K562 treated with DMSO at 1 percent for 48 hours (cell line): ENCODE results near the gene UCN. TPM values are rescaled to one million over a fixed set of nuclear protein-coding genes. Genes with fewer than 3 reads are reported as not detected.

ENCODE experiments used
- total RNA-seq: library from RNA; unstranded; fragments of 300-600 nt; gene quantifications from 2 replicates; pipeline ENCODE4 v1.2.3, GENCODE V29; 2022; ENCODE audit warnings: low replicate concordance; ENCODE audit errors: extremely low read depth

The UCN gene, protein sequence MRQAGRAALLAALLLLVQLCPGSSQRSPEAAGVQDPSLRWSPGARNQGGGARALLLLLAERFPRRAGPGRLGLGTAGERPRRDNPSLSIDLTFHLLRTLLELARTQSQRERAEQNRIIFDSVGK
- total RNA-seq, result not detected in 2 replicates

DNA sequence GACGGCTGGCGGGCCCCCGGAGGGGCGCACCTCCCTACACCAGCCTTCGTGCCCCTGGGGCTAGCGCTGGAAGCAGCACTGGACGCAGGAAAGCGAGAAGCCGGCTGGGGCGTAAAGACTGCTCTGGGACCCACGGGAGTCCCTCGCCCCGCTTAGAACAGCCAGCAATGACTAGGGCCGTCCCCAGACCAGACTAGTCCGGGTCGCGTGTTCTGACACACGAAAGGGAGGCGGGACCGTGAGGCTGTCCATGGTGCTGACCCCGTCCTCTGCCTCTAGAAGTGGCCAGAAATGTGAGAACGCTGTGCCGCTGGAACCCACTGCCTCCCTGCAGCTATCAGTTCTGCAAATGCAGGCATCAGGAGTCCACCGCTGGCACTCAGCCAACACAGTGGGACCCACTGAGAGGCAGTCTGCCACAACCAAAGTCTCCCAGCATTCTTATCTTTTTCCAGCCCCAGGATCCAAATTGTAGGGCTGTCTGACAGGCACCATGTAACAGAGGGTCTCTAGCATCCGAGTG is at the start of gene UCN:
Gene UCN (minus strand): TSS at position 87 of the 523 bp plus-strand sequence. CDS start 550 bp downstream, outside the sequence.

DNA sequence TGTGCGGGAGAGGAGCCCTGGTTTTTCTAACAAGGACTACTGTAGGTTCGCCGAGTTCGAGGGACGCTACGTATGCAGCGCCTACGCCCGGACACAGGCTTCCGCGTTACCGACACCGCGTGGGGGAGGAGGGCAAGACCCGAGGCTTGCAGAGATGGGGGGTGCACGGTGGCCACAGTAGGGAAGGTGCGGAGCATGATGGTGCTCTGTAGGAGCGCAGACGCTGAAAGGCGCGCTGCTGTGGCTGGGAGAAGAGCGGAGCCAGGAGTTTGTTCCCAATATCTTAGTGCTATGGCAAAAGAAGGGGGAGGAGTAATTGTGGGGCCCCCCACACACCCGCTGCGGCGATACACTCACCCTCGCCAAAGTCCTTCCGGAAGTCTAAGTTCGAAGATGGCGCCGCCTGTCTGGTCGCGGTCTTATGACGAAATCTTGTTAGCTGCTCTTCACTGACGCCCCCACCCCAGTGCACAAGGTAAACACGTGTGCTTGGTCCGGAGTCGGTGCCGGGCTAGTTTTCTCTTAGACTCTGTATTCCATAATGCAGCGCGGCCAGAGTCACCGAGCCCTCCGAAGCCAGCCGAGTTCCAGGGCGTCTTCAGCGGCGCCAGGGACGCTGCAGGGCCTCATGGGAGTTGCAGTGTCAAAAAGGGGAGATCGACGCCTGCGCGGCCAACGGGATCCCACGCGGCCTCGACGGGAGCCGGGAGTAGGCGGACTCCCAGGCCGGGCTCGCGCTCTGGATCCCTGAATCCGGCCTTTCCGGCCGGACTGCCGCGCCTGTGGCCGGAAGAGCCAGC is 48.3 kb upstream of the UCN start, which contains the start of gene GTF3C2:
Gene GTF3C2 (minus strand): TSS at position 383 of the 800 bp plus-strand sequence. CDS start 13,210 bp downstream, outside the sequence.

DNA sequence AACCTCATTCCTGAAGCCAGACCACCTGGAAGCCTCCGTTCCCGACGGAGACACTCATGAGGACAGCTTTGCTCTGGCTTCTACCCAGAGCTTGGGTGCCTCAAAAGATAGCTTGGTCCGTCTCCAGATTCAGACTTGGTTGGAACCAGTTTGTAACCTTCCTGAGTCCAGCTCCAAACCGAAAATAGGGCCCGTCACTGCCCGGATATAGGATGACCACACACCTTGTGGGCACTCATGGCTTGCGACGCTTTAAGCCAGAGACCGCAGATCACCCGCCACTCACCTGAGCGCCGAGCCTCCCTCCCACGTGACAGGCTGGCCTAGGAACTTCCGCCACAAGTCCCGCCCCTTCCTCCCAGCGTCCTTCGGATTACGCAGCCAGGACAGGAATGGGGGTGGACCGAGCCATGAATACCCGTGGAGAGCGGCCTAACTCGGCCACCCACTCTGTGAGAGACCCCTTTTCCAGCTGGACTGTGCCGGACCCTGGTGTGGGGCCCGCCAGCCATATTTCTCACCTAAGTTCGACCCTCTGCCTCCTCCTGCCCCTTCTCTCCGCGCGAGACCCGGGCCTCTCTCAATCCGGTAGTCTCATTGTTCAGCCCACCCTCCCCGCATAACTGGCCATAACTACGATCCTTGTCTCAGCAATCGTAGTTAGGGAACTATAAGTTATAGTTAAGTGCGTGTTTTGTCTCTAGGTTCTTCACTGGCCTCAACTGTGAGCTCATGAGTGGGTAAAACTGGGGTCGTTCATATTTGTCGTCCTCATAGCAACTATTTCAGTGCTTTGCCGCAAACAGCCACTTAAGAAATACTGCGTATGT is 14.7 kb upstream of the UCN start, which contains the start of gene MPV17:
Gene MPV17 (minus strand): TSS at position 332 of the 830 bp plus-strand sequence. CDS start 580 bp downstream, outside the sequence.

DNA sequence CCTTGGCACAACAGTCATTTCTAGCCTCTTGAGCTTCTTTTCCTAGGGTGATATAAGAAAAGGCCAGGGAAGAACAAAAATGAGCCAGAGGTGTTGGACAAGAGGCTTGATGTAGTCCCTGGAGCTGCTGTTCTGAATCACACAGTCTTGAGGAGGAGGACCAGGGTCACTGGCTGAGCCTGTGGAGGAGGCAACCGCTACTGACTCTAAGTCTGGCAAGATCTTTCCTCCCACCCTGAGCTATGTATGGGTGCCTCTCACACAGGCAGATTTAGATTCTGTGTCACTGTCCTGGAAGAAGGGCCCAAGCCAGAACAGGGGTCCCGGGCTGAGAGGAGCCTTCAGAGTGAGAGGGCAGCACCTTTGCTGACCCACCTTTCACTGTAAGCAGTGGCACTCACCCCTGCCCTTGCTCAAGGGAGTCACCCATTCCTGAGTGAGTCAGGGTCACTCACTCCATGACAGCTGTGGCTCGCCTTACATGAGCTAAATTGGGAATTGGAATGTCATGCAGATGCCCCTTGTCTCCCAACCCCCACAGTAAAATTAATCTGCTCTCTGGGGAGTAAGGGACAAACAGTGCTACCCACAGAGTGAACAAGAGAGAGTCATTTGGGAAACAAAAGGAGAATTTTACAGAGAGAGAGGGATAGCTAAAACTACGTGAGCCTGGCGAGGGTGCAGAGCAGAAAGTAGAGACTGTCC is 26.2 kb downstream of the UCN start, which contains the start of gene TRIM54:
Gene TRIM54 (plus strand): TSS at position 575 of the 705 bp plus-strand sequence. CDS start 303 bp downstream, outside the sequence.

DNA sequence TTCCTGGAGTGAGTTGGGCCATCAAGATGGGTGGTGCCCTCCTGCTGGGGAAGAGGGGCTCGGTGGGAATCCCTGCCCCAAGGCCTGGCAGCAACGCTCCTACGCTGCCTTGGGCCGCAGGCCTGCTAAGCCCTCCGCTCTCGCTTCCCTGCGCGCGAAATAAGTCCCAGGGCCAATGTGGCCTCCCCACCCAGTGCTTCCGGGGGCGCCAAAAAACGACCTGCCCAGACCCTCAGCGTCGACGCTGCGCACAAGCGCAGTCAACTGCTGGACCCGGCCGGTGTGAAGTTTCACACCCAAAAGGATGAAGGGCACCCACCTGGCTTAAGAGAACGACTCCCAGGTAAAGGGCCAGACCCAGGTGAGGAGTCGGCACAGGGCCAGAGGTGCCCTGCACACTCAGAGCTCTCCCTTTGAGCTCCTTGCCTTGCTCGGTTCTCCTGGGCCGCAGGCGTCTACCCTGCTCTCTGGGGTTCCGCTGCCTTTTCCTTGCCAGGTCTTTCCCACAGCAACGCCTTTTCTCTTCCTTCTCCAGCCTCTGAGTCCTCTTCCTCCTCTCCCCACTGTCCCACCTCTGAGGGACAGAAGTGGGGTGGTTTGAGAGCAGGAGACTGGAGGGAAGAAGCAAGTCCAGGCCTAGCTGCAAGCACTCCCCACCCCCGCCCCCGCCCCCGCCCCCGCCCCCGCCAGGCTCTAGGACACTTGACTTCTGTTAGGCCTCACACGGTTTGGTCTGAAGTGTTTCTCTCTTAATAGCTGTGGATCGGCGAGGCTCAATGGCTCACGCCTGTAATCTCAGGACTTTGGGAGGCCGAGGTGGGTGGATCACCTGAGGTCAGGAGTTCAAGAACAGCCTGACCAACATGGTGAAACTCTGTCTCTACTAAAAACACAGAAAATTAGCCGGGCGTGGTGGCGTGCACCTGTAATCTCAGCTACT is 32.8 kb downstream of the UCN start, which contains the start of gene DNAJC5G:
Gene DNAJC5G (plus strand): TSS at position 223 of the 940 bp plus-strand sequence. CDS start 1,296 bp downstream, outside the sequence.

DNA sequence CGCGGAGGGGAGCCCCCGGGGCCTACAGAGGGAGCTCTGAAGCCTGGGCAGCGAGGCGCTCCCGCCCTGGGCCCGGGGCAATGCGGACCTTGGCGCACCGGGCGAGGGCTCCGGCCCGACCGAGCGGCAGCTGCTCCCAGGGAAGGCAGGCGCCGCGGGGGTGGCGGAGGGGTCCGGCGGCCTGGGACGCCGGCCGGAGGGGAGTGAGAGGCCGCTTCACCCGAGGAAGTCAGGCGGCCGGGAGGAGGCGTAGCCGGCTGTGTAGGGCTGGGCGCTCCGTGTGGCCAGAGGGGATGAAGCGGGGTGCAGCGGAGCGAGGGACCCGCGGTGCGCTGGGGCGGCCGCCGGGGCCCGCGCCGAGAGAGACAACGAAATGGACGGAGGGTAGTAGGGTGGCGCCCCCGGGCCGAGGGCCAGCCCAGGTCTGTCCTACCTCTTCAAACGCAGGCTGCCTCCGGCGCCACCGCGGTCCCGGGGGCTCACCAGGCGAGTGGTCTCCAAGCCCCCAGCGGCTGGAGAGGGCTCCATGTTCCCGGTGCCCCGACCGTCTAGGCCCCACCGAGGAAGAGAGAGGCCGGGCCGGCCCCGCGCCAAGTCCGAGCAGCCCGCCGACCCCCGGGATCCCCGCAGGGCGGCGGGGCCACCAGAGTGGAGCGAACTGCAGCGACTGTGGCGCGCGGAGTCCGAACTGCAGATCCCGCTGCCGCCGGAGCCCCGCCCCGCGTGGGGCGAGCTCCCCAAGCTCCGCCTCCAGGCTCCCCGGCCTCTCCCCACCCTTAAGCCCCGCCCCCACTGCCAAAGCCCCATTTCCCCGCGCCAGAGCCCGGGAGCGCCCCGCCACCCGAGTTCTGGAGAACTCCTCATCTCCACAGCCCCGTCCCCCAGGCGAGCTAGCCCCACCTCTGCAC is 45.6 kb downstream of the UCN start, which contains the start of gene SLC30A3:
Gene SLC30A3 (minus strand): TSS at position 669 of the 908 bp plus-strand sequence. CDS start 141 bp downstream, at position 528.

Other genes starting within 250 kb of the UCN start
- not detected in 2 replicates for gene OST4, start 236.8 kb downstream of the UCN start, total RNA-seq
- gene EMILIN1, start 229.8 kb downstream of the UCN start, total RNA-seq, result not detected in 2 replicates
- not detected in 2 replicates for gene KHK, start 221.7 kb downstream of the UCN start, total RNA-seq
- not detected in 2 replicates for gene CGREF1, start 189.3 kb downstream of the UCN start, total RNA-seq
- gene ABHD1, start 184.6 kb downstream of the UCN start, total RNA-seq, result not detected in 2 replicates
- not detected in 2 replicates for gene PREB, start 173.8 kb downstream of the UCN start, total RNA-seq
- not detected in 2 replicates for gene PRR30, start 169.0 kb downstream of the UCN start, total RNA-seq
- gene TCF23, start 159.4 kb downstream of the UCN start, total RNA-seq, result not detected in 2 replicates
- gene ATRAID, start 96.4 kb downstream of the UCN start, total RNA-seq, result not detected in 2 replicates
- gene SLC5A6, start 96.2 kb downstream of the UCN start, total RNA-seq, result not detected in 2 replicates
- gene CAD, start 91.1 kb downstream of the UCN start, total RNA-seq, result not detected in 2 replicates
- not detected in 2 replicates for gene SLC30A3, start 45.4 kb downstream of the UCN start, total RNA-seq
- gene DNAJC5G, start 33.0 kb downstream of the UCN start, total RNA-seq, result not detected in 2 replicates
- not detected in 2 replicates for gene TRIM54, start 26.0 kb downstream of the UCN start, total RNA-seq
- not detected in 2 replicates for gene MPV17, start 14.7 kb upstream of the UCN start, total RNA-seq
- gene GTF3C2, start 48.3 kb upstream of the UCN start, total RNA-seq, result not detected in 2 replicates
- not detected in 2 replicates for gene EIF2B4, start 61.9 kb upstream of the UCN start, total RNA-seq
- gene SNX17, start 62.2 kb upstream of the UCN start, total RNA-seq, result not detected in 2 replicates
- not detected in 2 replicates for gene ZNF513, start 72.3 kb upstream of the UCN start, total RNA-seq
- not detected in 2 replicates for gene PPM1G, start 101.1 kb upstream of the UCN start, total RNA-seq
- gene NRBP1, start 120.2 kb upstream of the UCN start, total RNA-seq, result not detected in 2 replicates
- not detected in 2 replicates for gene KRTCAP3, start 133.9 kb upstream of the UCN start, total RNA-seq
- gene IFT172, start 181.3 kb upstream of the UCN start, total RNA-seq, result not detected in 2 replicates
- gene FNDC4, start 186.8 kb upstream of the UCN start, total RNA-seq, result not detected in 2 replicates
- not detected in 2 replicates for gene GCKR, start 188.4 kb upstream of the UCN start, total RNA-seq